Activated CD4-positive, CD25-positive, alpha-beta regulatory T cell treated with anti-CD3 and anti-CD28 coated beads, Interleukin-2, amount 50 U/mL, for 72 hours (primary cell): ENCODE results near the gene ESRRG.

Source experiments
- DNase-seq: peaks from one replicate; pipeline ENCODE4 v3.0.0; 2021

ESRRG gene

GRCh38 chr1:216499581-216500272, 223.5 kb downstream of the ESRRG start:
- no peak for DNase-seq

- no peak for DNase-seq
Measured at GRCh38 chr1:216498277-216498676, 225.0 kb downstream of the ESRRG start.

DNA sequence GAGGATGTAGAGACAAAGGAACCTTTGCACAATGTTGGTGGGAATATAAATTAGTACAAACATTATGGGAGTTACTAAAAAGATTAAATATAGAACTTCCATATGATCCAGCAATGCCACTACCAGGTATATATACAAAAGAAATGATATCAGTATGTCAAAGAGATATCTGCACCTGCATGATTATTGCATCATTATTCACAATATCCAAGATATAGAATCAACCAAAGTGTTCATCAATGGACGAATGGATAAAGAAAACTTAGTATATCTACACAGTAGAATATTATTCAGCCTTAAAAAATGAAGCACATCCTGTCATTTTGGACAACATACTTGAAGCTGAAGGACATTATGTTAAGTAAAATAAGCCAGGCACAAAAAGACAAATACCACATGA, 238.2 kb downstream of the ESRRG start:
- DNase-seq: no peak

DNA sequence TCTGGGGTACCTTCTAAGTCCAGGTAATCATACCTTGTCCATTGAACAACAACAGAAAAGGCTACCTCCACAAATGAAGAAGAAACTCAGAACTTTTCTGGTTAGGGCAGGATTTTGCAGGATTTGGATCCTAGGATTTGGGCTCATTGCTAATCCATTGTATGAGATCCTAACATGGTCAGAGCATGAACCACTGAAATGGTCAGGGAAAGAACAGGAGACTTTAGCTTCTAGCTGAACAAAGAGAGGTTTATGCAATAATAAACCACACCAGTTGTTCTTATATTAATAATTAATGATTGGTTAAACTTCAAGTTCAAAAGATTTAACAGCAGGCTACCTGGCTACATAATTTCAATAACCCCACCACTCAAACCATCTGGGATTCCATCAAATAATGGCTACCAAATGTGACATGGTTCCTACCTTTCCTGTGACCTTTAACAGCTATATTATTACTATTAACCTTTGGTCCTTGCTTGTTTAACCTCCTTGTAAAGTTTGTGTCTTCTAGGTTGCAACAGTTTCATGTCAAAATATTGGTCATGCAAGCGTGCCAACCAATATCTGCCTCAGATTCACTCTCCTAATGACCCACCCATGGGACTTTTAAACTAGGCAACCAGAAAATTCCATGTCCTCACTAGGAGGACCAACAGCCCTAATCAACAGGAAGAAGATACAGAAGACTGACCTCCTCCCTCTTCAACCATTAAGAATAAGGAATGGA, 239.4 kb downstream of the ESRRG start:
- no peak for DNase-seq

DNA sequence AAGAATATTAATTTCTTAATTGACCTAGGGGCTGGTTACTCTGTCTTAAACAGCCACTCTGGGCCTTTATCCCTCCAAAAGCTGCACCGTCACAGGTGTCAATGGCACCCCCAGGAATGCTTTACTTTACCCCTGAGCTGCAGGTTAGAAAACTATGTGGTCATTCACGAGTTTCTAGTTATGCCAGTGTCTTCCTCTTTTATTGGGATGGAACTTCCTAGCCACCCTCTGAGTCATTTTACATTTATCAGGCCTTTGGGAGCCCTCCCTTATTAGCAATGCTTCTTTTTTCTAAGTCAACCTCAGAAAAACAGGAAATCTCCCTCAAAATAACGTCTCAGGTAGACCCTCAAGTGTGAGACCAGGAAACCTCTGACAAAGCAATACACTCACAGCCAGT, 240.6 kb downstream of the ESRRG start:
- no peak for DNase-seq

- DNase-seq: no peak
Measured at GRCh38 chr1:216478238-216478637, 245.0 kb downstream of the ESRRG start.

DNA sequence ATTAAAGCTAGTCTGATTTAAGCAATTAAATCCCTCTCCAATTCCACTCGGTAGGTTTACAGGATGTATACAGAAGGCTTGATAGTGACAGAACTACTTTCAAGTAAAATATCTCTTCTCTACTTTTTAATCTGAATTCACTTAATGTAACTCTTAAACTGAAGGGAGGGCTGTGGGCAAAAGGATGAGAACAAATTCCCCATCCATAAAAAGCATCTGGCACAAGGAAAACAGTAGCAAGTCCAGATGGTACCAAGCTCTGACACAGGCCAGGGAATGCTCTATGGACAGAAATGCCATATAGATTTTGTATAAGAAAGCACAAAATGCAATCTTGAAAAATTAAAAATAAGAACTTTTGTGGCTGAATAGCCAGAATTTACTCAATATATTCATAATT, 246.9 kb downstream of the ESRRG start:
- no peak for DNase-seq

GRCh38 chr1:216475659-216476276, 247.5 kb downstream of the ESRRG start:
- DNase-seq: no peak

GRCh38 chr1:216466162-216466801, 256.9 kb downstream of the ESRRG start:
- DNase-seq: no peak

- no peak for DNase-seq
Measured at GRCh38 chr1:216464489-216464888, 258.7 kb downstream of the ESRRG start.

DNA sequence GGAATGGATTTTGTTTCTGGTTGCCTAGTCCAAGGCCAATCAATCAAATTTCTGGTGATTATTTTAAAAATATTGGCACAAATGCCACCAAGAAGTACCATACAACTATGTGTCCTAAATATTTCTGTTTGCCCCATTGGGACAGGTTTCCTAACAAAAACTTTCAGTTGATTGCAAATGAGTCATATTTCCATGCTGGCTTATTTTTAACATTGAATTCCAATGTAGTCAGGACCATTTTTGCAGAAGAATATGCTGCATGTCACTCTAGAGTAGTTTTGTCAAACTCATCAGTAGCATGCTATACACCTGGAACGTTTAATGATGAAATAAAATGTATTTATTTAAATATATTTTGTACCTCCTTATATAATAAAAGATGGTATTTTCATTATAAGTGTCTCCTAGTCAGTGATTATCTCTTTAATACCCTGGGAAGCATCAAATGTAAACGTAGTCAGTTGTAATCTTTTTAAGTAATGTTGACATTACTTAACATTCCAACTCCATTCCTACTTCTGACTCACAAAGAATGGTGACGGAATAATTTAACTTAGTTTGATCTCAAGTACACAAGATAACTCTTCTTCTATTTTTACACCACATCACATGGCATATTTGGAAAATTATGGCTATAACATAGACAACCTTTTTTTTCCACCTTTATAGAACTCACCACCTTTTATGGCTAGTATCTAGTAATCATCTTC, 261.0 kb downstream of the ESRRG start:
- no peak for DNase-seq

DNA sequence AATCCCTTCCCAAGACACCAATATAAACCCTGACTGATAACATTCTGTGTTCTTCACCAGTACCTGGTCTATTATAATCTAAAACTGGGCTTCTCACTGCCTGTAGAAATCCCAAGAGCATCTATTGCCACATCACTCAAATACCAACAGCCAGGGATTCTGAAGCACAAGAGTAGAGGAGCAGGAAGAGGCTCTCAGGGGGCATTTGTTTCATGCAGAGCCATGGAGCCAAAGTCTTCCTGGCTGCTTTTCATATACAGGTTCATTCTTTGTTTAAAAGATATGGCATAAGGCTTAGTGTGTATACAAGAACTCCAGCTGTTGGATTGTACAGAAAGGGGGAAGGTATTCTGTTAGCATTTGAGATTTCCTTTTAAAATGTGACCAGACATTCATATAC, 261.8 kb downstream of the ESRRG start:
- DNase-seq: no peak

DNA sequence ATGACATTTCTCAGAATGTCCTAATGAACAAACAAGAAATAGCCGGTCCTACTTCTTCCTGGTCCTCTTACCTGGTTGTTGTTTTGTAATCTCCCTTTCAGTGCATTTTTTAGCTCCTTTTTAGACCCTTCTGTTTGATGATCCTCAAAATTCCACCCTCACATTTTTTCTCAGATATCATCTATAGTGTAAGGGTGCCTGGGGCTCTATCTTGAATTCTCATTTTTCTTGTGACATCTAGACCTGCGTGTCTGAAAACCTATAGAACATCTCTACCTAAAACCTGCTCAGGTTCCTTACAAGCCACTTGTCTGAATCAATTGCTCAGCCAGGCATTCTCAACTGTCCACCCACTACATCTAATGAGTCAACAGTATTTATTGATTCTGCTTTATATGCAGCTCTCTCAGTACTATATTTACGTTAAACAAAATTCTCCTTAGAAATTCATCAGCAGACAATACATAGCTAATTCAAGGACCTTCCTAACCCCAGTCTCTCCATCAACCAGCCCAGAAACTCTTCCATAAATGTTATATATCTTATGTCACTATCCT, 263.5 kb downstream of the ESRRG start:
- DNase-seq: no peak

GRCh38 chr1:216458812-216459211, 264.4 kb downstream of the ESRRG start:
- no peak for DNase-seq

DNA sequence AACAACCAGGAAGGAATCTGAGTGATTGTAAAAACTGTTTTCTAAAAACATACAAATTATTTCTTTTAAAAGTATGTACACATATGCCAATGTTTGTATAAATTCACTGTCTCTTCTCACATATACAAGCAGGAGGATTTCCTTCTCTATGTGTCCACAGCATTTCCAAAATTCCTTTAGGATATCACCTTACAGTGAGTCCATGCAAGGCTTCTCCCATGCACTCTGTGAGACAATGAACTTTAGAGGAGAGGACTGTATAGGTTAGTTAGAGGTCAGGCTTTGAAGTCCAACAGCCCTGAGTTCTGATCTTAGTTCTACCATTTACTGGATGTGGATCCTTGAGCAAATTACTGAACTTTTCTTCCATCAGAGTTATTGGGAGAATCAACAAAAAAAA, 265.9 kb downstream of the ESRRG start:
- no peak for DNase-seq

DNA sequence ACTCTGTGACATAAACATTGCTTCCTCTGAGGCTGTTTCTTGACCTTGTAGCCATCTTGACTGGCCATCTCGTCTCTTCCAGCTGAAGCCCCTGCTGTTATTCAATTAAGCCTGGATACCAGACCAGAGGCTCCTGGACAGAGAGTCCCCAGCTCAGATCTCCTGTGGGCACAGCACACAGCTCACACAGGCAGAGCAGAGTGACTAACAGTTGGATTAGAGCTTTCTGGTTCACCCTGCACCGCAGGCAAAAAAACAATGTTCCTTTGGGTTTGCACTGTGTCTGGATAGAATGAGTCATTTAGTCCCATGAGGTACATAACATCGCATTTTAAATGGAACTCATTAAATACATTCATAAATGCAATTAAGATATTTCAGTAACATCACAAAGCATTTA, 266.5 kb downstream of the ESRRG start:
- DNase-seq: no peak

DNA sequence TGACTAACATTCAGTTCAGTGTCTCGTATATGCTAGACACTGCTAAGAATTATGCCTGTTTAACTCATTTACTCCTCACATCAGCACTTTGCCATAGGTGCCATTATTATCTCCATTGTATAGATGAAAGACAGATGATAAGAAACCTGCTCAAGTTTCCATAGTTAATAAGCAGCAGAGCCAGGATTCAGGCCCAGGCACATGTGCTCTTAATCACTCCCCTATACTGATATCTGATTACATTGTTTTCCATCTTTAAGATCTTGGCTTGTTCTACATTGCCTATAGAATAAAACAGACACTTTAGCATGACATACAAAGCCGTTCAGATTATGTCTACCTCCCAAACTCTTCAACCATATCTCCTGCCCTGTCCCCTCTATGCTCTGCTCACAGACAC, 269.5 kb downstream of the ESRRG start:
- no peak for DNase-seq
